Duodenal mucosa (tissue), 2 donors: ENCODE results near the gene RANBP9.
A peak's percentile ranks its signal among the peaks of the same experiment; 100 is the strongest.

ENCODE experiments used
- H3K27ac ChIP-seq: one replicate; pipeline ENCODE4 v1.7.0; 2013; ENCODE audit warnings: low read depth, low read length
- H3K27me3 ChIP-seq, 2 donors: one replicate each; pipeline ENCODE4 v1.7.0; 2013; ENCODE audit warnings: low read length in 2 of 2, control low read depth in 1 of 2; ENCODE audit not compliant: insufficient read depth in 2 of 2, control insufficient read depth in 1 of 2
- H3K36me3 ChIP-seq, 2 donors: one replicate each; pipeline ENCODE4 v1.7.0; 2013; ENCODE audit warnings: low read length in 2 of 2, control low read depth in 1 of 2; ENCODE audit not compliant: insufficient read depth in 2 of 2, control insufficient read depth in 1 of 2
- H3K4me1 ChIP-seq, 2 donors: one replicate each; pipeline ENCODE4 v1.7.0; 2013; ENCODE audit warnings: low read length in 2 of 2, control low read depth in 1 of 2; ENCODE audit not compliant: insufficient read depth in 2 of 2, control insufficient read depth in 1 of 2
- H3K4me3 ChIP-seq, 2 donors: one replicate each; pipeline ENCODE4 v1.7.0; 2013; ENCODE audit warnings: low read length in 2 of 2, low read depth in 1 of 2
- H3K9ac ChIP-seq, 2 donors: one replicate each; pipeline ENCODE4 v1.7.0; 2013; ENCODE audit warnings: low read length in 2 of 2, low read depth in 1 of 2
- H3K9me3 ChIP-seq, 2 donors: one replicate each; pipeline ENCODE4 v1.7.0; 2013; ENCODE audit warnings: low read length in 2 of 2, control low read depth in 1 of 2; ENCODE audit not compliant: control insufficient read depth in 1 of 2

The RANBP9 gene

DNA sequence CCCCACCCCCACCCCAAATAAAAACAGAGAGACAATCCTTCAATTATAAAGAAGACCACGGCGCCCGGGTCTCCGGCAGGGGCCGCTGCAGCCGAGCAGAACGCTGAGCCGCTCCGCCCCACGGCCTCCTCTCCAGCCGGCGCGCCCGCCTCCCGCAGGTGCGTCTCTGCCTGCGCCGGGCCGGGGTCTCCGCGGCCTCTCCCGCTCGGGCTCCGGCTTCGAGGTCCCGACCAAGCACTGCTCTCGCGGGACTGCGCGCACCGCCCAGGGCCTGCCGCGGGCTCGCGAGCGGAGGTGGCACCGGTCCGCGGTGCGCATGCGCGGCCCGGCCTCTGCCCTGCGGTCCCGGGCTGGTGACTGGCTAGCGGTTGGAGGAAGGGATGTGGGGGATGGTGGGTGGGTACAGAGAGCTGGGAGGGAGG is 137.5 kb downstream of the RANBP9 start:
- Histone ChIP-seq H3K9ac (peak overlapping the region; percentile 77 to 95), H3K9me3 (peaks cover 2 to 5% of the 10 kb centered on the region in 2 donors), H3K4me1 (peaks cover 7 to 9% of the 10 kb centered on the region in 2 donors), H3K27ac (peak overlapping the region; percentile 97), H3K4me3 (peak overlapping the region; percentile 87), H3K27me3 (no peaks in the 10 kb centered on the region), H3K36me3 (no peaks in the 10 kb centered on the region)

DNA sequence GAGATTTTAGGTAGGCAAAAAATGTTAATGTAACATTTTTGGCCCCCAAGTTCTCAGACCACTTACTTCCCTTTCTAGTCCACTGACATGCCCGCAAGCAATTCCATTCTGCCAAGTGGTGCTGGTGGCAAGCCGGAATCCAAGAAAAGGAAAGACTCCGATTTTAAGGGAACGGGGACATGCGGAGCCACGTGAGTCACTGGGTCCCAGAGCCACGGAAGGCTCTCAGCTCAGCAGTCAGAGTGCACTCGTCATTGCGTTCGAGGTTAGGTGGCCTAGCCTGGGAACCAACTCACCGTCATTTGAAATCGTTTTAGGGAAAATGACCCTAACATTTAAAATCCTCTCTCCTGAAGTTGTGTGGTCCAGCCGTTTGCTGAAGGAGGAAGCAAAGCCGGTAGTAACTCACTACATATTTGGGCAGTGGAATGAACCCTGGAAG is 137.9 kb downstream of the RANBP9 start:
- no peaks in the 10 kb centered on the region for H3K36me3 ChIP-seq
- peaks cover 2 to 5% of the 10 kb centered on the region in 2 donors for H3K9me3 ChIP-seq
- no peaks in the 10 kb centered on the region for H3K27me3 ChIP-seq
- no peak overlapping the region for H3K27ac ChIP-seq
- H3K4me3 ChIP-seq, result peak overlapping the region; percentile 87
- peak overlapping the region; percentile 77 to 95 for H3K9ac ChIP-seq
- H3K4me1 ChIP-seq, result peaks cover 7 to 9% of the 10 kb centered on the region in 2 donors

DNA sequence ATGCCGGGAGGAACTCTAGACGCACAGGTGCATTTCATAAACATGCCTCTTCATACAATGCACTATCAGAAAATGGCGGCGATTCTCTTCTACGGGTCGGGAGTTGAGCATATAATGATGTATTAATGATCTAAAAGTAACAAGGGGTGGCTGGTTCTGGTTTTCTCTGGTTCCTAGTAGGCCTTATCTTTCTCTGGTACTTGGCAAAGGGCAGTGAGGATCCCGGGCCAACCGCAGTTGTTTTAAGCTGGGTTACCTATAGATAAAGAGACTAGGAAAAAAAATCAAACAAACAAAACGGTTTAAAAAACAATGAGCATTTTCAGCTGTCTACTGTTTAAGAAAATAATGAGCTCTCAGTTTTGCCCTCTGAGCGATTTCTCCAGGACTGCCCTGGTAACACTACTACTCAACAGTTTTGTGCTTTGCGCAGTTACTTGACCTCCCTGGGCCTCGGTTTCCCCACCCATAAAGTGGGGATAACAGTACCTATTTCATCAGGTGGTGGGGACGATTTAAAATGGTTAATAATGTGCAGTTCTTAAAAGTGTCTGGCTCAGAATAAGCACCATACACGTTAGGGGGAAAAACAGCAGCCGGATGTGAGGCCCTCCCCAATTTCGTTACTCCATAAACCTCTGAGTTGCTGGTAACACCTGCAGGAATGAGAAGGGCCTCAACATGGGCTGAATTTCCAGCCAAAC is 138.5 kb downstream of the RANBP9 start:
- peaks cover 2 to 5% of the 10 kb centered on the region in 2 donors for H3K9me3 ChIP-seq
- H3K27me3 ChIP-seq, result no peaks in the 10 kb centered on the region
- no peak overlapping the region for H3K27ac ChIP-seq
- H3K36me3 ChIP-seq, result no peaks in the 10 kb centered on the region
- H3K9ac ChIP-seq, result peak overlapping the region; percentile 77 to 95
- H3K4me3 ChIP-seq, result peak overlapping the region; percentile 87
- H3K4me1 ChIP-seq, result peaks cover 7 to 9% of the 10 kb centered on the region in 2 donors

DNA sequence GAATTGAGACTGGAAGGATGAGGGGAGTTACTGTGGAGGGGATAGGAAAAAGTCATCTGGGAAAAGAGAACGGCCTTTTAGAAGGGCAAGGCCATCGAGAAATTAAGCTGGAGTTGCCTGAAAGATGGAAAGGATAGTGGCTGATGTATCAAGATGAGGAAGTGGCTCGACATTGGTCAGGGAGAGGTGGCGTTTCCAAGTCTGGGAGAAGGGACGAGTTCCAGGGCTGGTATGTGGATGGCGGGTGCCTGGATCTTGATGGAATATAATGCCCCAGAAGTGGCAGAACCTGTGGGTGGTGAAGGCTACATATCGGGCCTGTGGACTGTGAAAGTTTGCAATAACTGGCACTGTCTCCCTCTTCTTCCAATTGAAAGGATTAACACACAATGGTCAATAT is 139.4 kb downstream of the RANBP9 start:
- Histone ChIP-seq H3K36me3 (no peaks in the 10 kb centered on the region), H3K4me1 (peaks cover 7 to 9% of the 10 kb centered on the region in 2 donors), H3K9ac (no peak overlapping the region), H3K27me3 (no peaks in the 10 kb centered on the region), H3K4me3 (no peak overlapping the region), H3K27ac (no peak overlapping the region), H3K9me3 (no peaks in the 10 kb centered on the region)
